NCI-H1105 (cell line): Measurements from ENCODE around the gene KRTAP19-8.

ENCODE experiments used
- DNase-seq: peaks from one replicate; lab custom pipeline; 2025; lab: John Stamatoyannopoulos, UW

Gene KRTAP19-8

DNA sequence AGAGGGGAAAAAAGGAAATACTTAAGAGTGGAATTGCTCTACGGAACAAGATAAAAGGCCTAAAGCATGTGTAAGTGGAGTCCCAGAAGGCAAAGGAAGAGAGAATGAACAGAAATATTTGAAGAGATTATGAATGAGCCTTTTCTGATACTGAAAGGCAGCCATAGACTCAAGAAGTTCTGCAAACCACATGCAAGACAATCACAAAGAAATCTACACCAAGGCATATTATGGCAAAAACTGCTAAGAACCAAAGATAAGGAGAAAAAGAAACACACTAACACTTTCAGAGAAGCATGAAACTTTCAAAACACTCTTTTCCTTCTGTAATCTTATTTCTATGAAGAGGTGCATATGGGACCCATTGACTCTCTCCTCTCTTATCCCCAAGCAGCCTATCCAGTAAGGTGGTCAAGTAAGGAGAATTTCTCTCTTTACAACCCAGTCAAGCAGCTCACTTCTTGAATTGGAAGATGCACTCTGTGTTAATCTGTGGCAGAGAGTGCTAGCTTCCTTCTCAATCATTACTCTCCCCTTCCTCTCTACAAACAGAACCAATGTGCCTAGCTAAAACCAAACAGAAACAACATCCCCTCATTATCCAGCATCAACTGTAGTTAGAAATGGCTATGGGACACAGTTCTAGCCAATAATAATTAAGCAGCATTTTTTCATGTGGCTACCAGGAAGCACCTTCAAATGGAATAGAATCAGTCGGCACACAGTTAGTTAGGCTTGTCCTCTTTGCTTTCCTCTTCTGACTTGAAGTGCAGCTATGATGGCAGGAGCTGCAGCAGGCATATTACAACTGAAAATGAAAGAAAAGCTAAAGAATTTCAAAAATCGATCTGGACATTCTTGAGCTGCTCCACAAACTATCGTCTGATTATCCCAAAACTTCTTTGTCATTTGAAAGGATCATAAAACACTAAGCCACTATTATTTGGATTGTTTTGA lies 25.9 kb downstream of the KRTAP19-8 start:
- no peak for DNase-seq

DNA sequence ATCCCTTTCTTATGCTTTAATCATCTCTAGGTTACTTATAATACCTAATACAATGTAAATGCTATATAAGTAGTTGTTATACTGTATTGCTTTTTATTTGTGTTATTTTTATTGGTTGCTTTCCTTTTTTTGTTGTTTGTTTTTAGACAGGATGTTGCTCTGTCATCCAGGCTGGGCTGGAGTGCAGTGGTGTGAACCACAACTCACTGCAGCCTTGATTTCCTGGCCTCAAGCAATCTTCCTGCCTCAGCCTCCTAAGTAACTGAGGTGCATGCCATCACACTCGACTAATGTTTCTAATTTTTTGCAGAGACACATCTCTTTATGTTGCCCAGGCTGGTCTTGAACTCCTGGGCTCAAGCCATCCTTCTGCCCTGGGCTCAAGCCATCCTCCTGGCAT lies 26.9 kb downstream of the KRTAP19-8 start:
- DNase-seq: no peak

DNA sequence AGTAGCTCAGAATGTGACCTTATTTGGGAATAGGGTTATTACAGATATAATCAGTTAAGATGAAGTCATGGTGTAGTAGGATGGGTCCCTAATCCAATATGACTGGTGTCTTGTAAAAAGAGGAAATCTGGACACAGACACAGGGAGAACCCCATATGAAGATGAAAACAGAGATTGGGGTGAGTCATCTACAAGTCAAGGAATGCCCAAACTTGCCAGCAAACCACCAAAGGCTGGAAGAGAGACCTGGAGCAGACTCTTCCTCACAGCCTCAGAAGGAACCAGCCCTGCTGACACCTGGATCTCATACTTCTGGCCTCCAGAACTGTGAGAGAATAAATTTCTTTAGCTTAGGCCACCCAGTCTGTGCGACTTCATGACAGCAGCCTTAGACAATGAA lies 29.9 kb downstream of the KRTAP19-8 start:
- DNase-seq: no peak

DNA sequence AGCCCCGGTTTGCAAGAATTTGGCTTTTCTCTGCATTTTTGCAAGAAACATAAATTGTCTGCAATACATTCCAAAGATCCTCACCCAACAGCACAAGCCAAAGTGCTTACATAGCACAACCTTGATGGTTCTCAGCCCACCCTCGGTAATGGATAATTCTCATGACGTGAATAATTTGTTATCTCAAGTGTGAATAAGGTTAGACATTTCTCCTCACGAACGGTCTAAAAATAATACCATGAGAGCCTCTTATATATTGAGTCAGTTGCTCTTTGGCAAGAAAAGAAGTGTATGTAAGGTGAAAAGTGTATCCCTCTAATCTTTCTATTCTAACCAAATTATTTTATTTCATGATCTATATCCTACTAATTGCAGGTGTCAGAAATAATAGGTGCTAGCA lies 33.3 kb downstream of the KRTAP19-8 start:
- DNase-seq: no peak

DNA sequence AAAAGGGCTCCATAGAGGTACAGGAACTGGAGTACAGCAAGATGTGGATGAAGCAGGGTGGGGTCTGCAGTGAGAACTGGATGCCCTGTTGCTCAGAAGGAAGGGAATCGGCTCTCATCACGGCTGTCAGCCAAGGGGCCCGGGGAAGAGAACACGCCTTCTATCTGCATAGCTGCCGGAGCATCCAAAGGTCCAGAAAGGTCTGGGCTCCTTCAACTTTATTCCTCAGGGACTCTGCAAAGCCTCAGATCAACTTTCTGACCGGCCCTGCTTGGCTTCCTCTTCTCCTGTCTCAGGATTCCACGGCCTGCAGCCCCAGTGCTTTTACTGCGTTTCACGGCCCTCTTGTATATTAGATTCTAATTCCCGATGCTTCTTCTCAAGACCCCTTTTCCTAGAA lies 34.8 kb downstream of the KRTAP19-8 start:
- DNase-seq: no peak

DNA sequence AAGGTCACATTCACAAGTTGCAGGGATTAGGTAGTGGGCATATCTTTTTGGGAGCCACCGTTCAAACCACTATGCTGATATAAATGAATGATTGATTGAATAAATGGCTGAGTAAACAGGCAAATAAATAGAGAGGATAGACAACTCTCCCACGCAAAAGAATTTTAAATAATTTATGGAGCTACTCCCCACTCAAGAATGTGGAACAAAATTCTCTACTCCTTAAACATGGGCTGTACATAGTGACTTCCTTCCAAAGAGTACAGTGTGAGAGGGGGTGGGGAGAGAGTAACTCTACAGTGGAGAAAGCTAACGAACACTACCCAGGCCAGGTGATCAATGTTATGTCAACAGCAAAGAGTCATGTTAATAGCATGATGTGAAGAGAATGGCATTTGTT lies 40.7 kb downstream of the KRTAP19-8 start:
- no peak for DNase-seq

DNA sequence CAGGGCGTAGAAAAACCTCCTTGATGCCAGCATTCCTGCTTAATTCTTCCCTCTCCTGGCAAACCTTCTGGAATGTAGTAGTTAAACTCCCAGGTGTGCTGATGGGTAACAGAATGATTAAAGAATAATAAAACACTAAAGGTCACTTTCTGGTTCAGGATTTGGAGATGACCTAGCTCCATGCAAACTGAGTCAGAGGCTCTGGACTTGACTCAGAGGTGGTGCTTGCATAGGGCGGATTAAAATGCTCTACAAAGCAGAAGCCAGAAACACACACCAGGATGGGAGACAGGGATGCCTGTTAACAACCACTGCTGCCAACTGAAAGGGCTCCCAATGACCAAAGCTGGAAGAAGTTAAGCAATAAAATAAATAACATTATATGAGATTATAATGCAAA lies 41.5 kb downstream of the KRTAP19-8 start:
- no peak for DNase-seq

DNA sequence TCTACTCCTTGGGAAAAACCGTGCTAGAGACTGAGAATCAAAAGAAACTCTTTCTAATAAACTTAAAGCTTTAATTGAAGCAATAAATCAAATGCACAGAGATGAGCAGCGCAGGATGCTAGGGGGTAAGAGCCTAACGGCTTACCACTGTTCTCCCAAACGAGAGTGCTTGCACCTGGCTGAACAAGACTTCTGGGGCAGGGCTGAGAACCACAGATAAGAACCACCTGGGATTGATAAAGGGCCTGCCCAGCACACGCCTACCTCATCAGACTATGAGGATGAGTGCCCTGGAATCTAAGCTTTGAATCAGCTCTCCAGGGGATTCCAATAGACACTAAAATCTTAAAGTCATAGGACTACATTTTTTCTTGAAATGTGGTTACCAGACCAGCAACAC lies 43.3 kb downstream of the KRTAP19-8 start:
- no peak for DNase-seq

DNA sequence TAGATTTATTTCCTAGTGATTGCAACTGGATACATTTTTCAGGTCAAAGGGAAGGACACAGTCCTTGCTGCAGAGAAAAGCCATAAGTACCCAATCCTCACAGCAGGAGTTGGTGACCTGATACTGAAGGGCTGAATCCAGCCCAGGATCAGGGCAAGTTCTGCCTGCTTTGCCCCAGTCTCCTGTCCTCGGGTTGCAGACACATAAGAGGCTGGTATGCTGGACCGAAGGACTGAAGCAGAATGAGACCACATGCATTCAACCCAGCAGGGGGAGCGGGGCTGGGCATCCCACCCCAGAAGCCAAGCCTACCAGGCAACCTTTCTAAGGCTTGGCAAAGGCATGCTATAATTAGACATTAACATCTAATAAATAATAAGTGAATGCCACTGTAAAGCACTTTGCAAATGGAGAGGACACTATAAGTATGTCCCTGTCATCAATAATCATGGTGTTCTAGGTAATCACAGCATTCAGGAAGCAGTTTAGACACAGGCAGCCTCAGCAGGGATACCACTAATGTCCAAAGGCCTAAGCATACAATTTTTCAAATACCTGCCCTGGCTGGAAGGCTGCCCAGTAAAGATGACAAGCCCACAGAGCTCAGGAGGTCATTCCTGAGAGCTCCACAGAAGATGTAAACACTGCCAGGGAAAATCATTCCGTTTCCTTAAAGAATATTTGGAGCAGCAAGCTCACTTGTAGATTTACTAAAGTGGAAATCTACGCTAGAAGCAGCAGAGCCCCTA lies 47.6 kb downstream of the KRTAP19-8 start:
- no peak for DNase-seq

DNA sequence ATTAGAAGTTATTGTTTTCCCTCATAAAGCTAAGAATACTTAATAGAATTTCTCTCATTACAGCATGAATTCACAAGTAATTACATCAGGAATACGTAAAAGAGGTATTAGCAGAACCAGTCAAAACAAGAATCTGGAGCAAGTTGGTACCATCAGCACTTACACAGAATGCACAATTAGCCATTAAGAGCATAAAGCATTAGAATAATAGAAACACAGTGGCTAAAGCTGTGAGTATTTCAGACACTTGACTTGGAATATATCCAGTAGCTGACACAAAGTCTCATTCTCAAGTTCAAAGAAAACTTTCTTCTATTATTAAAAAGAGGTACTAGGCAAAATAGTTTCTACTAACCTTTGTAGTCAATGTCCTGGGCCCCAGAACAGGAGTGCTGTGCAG lies 49.6 kb downstream of the KRTAP19-8 start:
- DNase-seq: no peak
